ENCODE data around the gene ARHGEF37.
"Not testable (repeated sequence)": the region's sequence is repeated elsewhere in the genome, so short reads cannot be mapped to it uniquely, and the experiment has no call there.

The ARHGEF37 gene

GRCh38 chr5:149564542-149565140, 16.7 kb upstream of the ARHGEF37 start:
- DNase-seq (ENCODE audit: low read depth in 2 of 2) = not testable (repeated sequence)

- no peak for DNase-seq (ENCODE audit: low read depth in 2 of 2)
These were observed 14.1 kb upstream of the ARHGEF37 start for GRCh38 chr5:149567226-149567625.

GRCh38 chr5:149572170-149572569, 9.1 kb upstream of the ARHGEF37 start:
- DNase-seq (ENCODE audit: low read depth in 2 of 2) = no peak

GRCh38 chr5:149572576-149573231, 8.6 kb upstream of the ARHGEF37 start:
- DNase-seq (ENCODE audit: low read depth in 2 of 2) = no peak

- DNase-seq (ENCODE audit: low read depth in 2 of 2) = no peak
These were observed 6.2 kb upstream of the ARHGEF37 start for GRCh38 chr5:149575131-149575530.

- DNase-seq (ENCODE audit: low read depth in 2 of 2) = no peak
These were observed 5.3 kb upstream of the ARHGEF37 start for GRCh38 chr5:149576021-149576420.

GRCh38 chr5:149578896-149579295, 2.4 kb upstream of the ARHGEF37 start:
- DNase-seq (ENCODE audit: low read depth in 2 of 2) = no peak

GRCh38 chr5:149580808-149581191, 498 bp upstream of the ARHGEF37 start:
- no peak for DNase-seq (ENCODE audit: low read depth in 2 of 2)

GRCh38 chr5:149581931-149582768, 852 bp downstream of the ARHGEF37 start:
- DNase-seq (ENCODE audit: low read depth in 2 of 2) = no peak

GRCh38 chr5:149583394-149583793, 2.1 kb downstream of the ARHGEF37 start:
- no peak for DNase-seq (ENCODE audit: low read depth in 2 of 2)

GRCh38 chr5:149584121-149584520, 2.8 kb downstream of the ARHGEF37 start:
- no peak for DNase-seq (ENCODE audit: low read depth in 2 of 2)

GRCh38 chr5:149585910-149586309, 4.6 kb downstream of the ARHGEF37 start:
- DNase-seq (ENCODE audit: low read depth in 2 of 2) = no peak

- no peak for DNase-seq (ENCODE audit: low read depth in 2 of 2)
These were observed 5.5 kb downstream of the ARHGEF37 start for GRCh38 chr5:149586708-149587318.

- DNase-seq (ENCODE audit: low read depth in 2 of 2) = no peak
These were observed 7.6 kb downstream of the ARHGEF37 start for GRCh38 chr5:149588936-149589335.

- no peak for DNase-seq (ENCODE audit: low read depth in 2 of 2)
These were observed 12.1 kb downstream of the ARHGEF37 start for GRCh38 chr5:149593370-149593769.

- no peak for DNase-seq (ENCODE audit: low read depth in 2 of 2)
These were observed 13.1 kb downstream of the ARHGEF37 start for GRCh38 chr5:149594206-149594895.

GRCh38 chr5:149595105-149595504, 13.8 kb downstream of the ARHGEF37 start:
- not testable (repeated sequence) for DNase-seq (ENCODE audit: low read depth in 2 of 2)

GRCh38 chr5:149596712-149597111, 15.4 kb downstream of the ARHGEF37 start:
- DNase-seq (ENCODE audit: low read depth in 2 of 2) = no peak

GRCh38 chr5:149597618-149598017, 16.3 kb downstream of the ARHGEF37 start:
- DNase-seq (ENCODE audit: low read depth in 2 of 2) = no peak

GRCh38 chr5:149598234-149598633, 16.9 kb downstream of the ARHGEF37 start:
- not testable (repeated sequence) for DNase-seq (ENCODE audit: low read depth in 2 of 2)

- no peak for DNase-seq (ENCODE audit: low read depth in 2 of 2)
These were observed 17.7 kb downstream of the ARHGEF37 start for GRCh38 chr5:149598966-149599365.

- DNase-seq (ENCODE audit: low read depth in 2 of 2) = no peak
These were observed 18.1 kb downstream of the ARHGEF37 start for GRCh38 chr5:149599375-149599774.

Measured in stimulated activated CD8-positive, alpha-beta memory T cell treated with anti-CD3 and anti-CD28 coated beads, Interleukin-7, amount 100 ng/mL, for 1 hour (primary cell).